Mucosa of rectum (tissue), 2 donors: ENCODE results near the gene C17orf107.

Experiments
- H3K27ac ChIP-seq, 2 donors: one replicate each; pipeline ENCODE4 v1.7.0; 2013; ENCODE audit warnings: inconsistent platforms in 2 of 2, low read depth in 2 of 2, low read length in 2 of 2
- H3K27me3 ChIP-seq, 2 donors: one replicate each; pipeline ENCODE4 v1.7.0; 2013; ENCODE audit warnings: low read length in 2 of 2; ENCODE audit not compliant: control insufficient read depth in 2 of 2, insufficient read depth in 2 of 2
- H3K36me3 ChIP-seq, 2 donors: one replicate each; pipeline ENCODE4 v1.7.0; 2013; ENCODE audit warnings: low read length in 2 of 2; ENCODE audit not compliant: control insufficient read depth in 2 of 2, insufficient read depth in 2 of 2
- H3K4me1 ChIP-seq, 2 donors: one replicate each; pipeline ENCODE4 v1.7.0; 2013; ENCODE audit warnings: low read length in 2 of 2, mild to moderate bottlenecking in 1 of 2; ENCODE audit not compliant: control insufficient read depth in 2 of 2, insufficient read depth in 2 of 2
- H3K4me3 ChIP-seq, 2 donors: one replicate each; pipeline ENCODE4 v1.7.0; 2013; ENCODE audit warnings: low read length in 2 of 2
- H3K9ac ChIP-seq, 2 donors: one replicate each; pipeline ENCODE4 v1.7.0; 2013; ENCODE audit warnings: low read length in 2 of 2, low read depth in 1 of 2, mild to moderate bottlenecking in 1 of 2
- H3K9me3 ChIP-seq, 2 donors: one replicate each; pipeline ENCODE4 v1.7.0; 2013; ENCODE audit warnings: low read length in 2 of 2; ENCODE audit not compliant: control insufficient read depth in 2 of 2
- donor health status: healthy.
- donor health status: Normal muscosa, but diverticular disease.

Gene C17orf107

GRCh38 chr17:4948166-4948930 lies 49.0 kb downstream of the C17orf107 start, which contains the start of gene PFN1:
Gene PFN1, minus strand, starts transcription at chr17:4948530. Its CDS starts 136 bp downstream, at chr17:4948394.
- H3K4me3 ChIP-seq, result peak within 1 kb of the TSS; percentile 89 to 93
- peaks cover 37 to 39% of the 10 kb centered on the region in 2 donors for H3K4me1 ChIP-seq
- H3K9me3 ChIP-seq, result no peaks in the 10 kb centered on the region
- peaks cover 26 to 31% of the 10 kb centered on the region in 2 donors for H3K36me3 ChIP-seq
- H3K27me3 ChIP-seq, result no peaks in the 10 kb centered on the region
- H3K27ac ChIP-seq, result peak within 1 kb of the TSS; percentile 100
- peak within 1 kb of the TSS; percentile 88 to 96 for H3K9ac ChIP-seq

GRCh38 chr17:4948931-4949320 lies 49.6 kb downstream of the C17orf107 start:
- H3K9me3 ChIP-seq, result no peaks in the 10 kb centered on the region
- H3K36me3 ChIP-seq, result peaks cover 24 to 26% of the 10 kb centered on the region in 2 donors
- H3K4me3 ChIP-seq, result peak overlapping the region; percentile 87 to 93
- peak overlapping the region; percentile 100 for H3K27ac ChIP-seq
- no peaks in the 10 kb centered on the region for H3K27me3 ChIP-seq
- peak overlapping the region; percentile 73 to 88 for H3K9ac ChIP-seq
- H3K4me1 ChIP-seq, result peaks cover 34 to 37% of the 10 kb centered on the region in 2 donors

GRCh38 chr17:4949321-4950074 lies 50.2 kb downstream of the C17orf107 start:
- H3K4me1 ChIP-seq, result peaks cover 33% of the 10 kb centered on the region in 2 donors
- no peaks in the 10 kb centered on the region for H3K9me3 ChIP-seq
- H3K27ac ChIP-seq, result peak overlapping the region; percentile 100
- peaks cover 20 to 21% of the 10 kb centered on the region in 2 donors for H3K36me3 ChIP-seq
- peak overlapping the region; percentile 73 to 88 for H3K9ac ChIP-seq
- peak overlapping the region; percentile 87 to 93 for H3K4me3 ChIP-seq
- no peaks in the 10 kb centered on the region for H3K27me3 ChIP-seq

- peak overlapping the region; percentile 73 to 77 for H3K4me3 ChIP-seq
- H3K36me3 ChIP-seq, result peaks cover 14 to 15% of the 10 kb centered on the region in 2 donors
- H3K27ac ChIP-seq, result peak overlapping the region; percentile 100
- no peaks in the 10 kb centered on the region for H3K27me3 ChIP-seq
- peak overlapping the region; percentile 86 to 92 for H3K9ac ChIP-seq
- peaks cover 25 to 26% of the 10 kb centered on the region in 2 donors for H3K4me1 ChIP-seq
- no peaks in the 10 kb centered on the region for H3K9me3 ChIP-seq
Observed at GRCh38 chr17:4950075-4950745, 50.9 kb downstream of the C17orf107 start.

GRCh38 chr17:4950746-4951204 lies 51.4 kb downstream of the C17orf107 start, which contains the start of gene ENO3:
Gene ENO3, plus strand, starts transcription at chr17:4951119. Its CDS starts 711 bp downstream, at chr17:4951830.
- Histone ChIP-seq H3K4me1 (peaks cover 20% of the 10 kb centered on the region in 2 donors), H3K27me3 (no peaks in the 10 kb centered on the region), H3K4me3 (peak within 1 kb of the TSS; percentile 73 to 77), H3K36me3 (peaks cover 9 to 12% of the 10 kb centered on the region in 2 donors), H3K27ac (peak within 1 kb of the TSS; percentile 100), H3K9ac (peak within 1 kb of the TSS; percentile 86 to 92), H3K9me3 (no peaks in the 10 kb centered on the region)

- H3K27ac ChIP-seq, result no peak overlapping the region
- H3K9ac ChIP-seq, result no peak overlapping the region
- H3K9me3 ChIP-seq, result no peaks in the 10 kb centered on the region
- H3K36me3 ChIP-seq, result peaks cover 2 to 6% of the 10 kb centered on the region in 2 donors
- peaks cover 13 to 14% of the 10 kb centered on the region in 2 donors for H3K4me1 ChIP-seq
- H3K4me3 ChIP-seq, result no peak overlapping the region
- no peaks in the 10 kb centered on the region for H3K27me3 ChIP-seq
Observed at GRCh38 chr17:4951486-4951885, 52.1 kb downstream of the C17orf107 start.
